ENCODE measurements around the gene C5orf15. TPM values are rescaled to one million over a fixed set of nuclear protein-coding genes. Genes with fewer than 3 reads are reported as not detected.

The C5orf15 gene
- total RNA-seq, 4 donors from 2014 or later, result 26.0 to 64.8 (median 35.4) TPM

DNA sequence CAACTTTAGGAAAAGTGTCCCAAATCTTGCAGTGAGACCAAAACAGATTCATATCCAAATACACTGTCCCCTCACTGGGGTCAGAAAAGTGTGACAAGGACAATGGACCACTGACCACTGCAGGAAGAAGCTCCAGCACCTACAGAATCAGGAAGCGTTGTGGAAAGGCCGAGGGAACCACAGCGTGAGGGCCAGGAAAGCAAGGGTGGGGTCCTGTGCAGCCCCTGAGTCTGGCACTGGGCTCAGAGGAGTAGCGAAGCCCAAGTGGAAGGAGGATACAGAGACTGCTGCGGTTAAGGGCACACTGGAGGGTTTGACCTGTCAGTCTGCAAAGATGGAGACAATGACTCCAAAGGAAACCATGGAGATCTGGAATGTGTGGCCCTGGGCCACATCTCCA, 36.9 kb downstream of the C5orf15 start:
- WGBS, 2 donors, result 91 to 99% methylated on average over 5 of the region's 5 CpGs
- no peak overlapping the region for H3K4me3 ChIP-seq (ENCODE audit: low read depth, poor library complexity, severe bottlenecking)
- DNase-seq (ENCODE audit: low spot score in 2 of 2), result no peak
- intact Hi-C loops (cut with DNase I; ENCODE audit: low total_unique reads), result no loop called here
- TF ChIP-seq POLR2A (IDR thresholded peaks at IDR 0.05), result no peak
- TF ChIP-seq, protein P1, sequence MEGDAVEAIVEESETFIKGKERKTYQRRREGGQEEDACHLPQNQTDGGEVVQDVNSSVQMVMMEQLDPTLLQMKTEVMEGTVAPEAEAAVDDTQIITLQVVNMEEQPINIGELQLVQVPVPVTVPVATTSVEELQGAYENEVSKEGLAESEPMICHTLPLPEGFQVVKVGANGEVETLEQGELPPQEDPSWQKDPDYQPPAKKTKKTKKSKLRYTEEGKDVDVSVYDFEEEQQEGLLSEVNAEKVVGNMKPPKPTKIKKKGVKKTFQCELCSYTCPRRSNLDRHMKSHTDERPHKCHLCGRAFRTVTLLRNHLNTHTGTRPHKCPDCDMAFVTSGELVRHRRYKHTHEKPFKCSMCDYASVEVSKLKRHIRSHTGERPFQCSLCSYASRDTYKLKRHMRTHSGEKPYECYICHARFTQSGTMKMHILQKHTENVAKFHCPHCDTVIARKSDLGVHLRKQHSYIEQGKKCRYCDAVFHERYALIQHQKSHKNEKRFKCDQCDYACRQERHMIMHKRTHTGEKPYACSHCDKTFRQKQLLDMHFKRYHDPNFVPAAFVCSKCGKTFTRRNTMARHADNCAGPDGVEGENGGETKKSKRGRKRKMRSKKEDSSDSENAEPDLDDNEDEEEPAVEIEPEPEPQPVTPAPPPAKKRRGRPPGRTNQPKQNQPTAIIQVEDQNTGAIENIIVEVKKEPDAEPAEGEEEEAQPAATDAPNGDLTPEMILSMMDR (IDR thresholded peaks at IDR 0.05), result no peak

DNA sequence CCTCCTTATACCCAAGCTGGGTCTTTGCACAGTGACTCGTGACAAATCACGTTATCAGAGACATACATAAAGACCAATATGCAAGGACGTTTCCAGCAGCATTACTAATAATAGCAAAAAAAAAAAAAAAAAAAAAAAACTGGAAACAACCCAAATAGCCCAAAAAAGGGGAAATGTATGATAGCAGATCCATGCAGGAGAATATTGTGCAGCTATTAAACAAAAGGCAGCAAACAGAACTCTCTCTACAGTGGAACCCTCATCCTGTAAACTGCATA, 37.7 kb downstream of the C5orf15 start:
- no peak overlapping the region for H3K4me3 ChIP-seq (ENCODE audit: low read depth, poor library complexity, severe bottlenecking)
- intact Hi-C loops (cut with DNase I; ENCODE audit: low total_unique reads), result no loop called here
- WGBS, 2 donors, result 50 to 51% methylated on average over 3 of the region's 3 CpGs
- TF ChIP-seq, protein P1 (IDR thresholded peaks at IDR 0.05), result no peak
- TF ChIP-seq POLR2A (IDR thresholded peaks at IDR 0.05), result no peak
- DNase-seq (ENCODE audit: low spot score in 2 of 2), result no peak

DNA sequence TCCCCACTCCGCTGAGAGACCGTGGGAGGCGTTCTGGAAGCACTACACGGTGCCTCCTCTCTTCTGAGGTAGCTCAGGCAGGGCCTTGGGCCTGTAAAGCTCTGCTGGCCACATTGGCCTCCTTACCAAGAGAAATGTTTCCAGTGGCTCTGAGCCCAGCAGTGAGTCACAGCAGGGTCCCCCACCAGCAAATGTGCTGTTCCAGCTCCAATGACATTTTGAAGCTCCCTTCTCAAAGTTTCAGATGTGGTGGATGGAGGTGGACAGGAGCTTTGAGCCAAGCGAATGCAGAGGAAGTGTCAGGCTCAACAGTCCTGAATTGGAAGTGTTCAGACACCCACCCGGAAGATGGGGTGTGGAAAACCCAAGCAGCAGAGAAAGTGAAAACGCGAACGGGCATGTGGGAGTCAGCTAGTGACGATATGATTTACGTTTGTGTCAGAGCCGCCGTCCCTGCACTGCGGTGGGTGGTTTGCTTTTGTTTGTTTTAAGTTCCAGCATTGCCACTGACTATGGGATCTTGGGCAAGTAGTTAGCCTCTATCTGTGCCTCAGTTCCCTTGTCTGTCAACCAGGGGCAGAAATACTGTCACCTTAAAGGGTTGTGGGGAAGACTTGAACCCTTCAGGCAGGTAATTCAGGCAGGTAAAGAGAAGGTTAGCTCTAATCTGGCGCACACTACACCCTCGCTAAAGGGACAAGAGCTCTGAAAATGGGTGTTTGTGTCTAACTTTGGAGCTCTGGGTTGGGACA, 38.2 kb downstream of the C5orf15 start:
- intact Hi-C loops (cut with DNase I; ENCODE audit: low total_unique reads), result no loop called here
- DNase-seq (ENCODE audit: low spot score in 2 of 2), result no peak
- WGBS, 2 donors, result 55 to 58% methylated on average over 16 of the region's 16 CpGs
- TF ChIP-seq, protein P1 (IDR thresholded peaks at IDR 0.05), result no peak
- no peak for TF ChIP-seq POLR2A (IDR thresholded peaks at IDR 0.05)
- H3K4me3 ChIP-seq (ENCODE audit: low read depth, poor library complexity, severe bottlenecking), result no peak overlapping the region

DNA sequence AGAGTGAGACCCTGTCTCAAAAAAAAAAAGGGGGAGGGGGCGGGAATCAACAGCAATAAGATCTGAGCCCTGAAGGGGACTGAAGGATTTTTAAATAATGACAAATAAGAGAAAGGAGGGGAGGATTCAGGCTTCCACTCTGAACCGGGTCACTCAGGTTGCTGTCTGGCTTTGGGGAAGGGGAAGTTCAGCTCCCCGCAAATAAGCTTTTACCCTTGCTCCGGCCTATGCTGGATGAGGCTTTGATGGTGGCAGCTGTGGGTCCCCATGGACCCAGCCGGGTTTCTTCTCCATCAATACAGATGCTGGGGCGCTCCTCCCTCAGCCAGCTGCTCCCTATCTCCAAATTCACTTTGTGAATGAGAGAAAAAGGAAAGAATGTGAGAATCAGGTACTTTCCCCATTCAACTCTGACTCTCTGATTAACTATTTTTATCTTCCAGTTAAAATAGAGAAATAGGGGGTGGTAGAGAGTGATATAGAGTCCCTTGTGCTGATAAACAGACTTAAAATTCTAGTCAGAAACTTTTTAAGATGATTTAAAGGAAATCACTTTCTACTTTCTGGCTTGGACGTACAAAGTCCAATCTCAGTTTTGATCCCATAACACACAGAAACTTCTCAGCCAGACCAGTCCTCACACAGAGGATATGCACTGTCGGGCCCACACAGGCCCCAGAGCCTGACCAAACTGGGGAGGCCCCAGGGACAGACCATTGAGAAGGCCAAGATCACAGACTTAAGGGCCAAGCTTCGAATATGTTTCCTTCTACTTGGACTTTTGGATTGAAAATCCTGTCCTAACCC, 39.6 kb downstream of the C5orf15 start:
- 82 to 87% methylated on average over 9 of the region's 9 CpGs for WGBS, 2 donors

DNA sequence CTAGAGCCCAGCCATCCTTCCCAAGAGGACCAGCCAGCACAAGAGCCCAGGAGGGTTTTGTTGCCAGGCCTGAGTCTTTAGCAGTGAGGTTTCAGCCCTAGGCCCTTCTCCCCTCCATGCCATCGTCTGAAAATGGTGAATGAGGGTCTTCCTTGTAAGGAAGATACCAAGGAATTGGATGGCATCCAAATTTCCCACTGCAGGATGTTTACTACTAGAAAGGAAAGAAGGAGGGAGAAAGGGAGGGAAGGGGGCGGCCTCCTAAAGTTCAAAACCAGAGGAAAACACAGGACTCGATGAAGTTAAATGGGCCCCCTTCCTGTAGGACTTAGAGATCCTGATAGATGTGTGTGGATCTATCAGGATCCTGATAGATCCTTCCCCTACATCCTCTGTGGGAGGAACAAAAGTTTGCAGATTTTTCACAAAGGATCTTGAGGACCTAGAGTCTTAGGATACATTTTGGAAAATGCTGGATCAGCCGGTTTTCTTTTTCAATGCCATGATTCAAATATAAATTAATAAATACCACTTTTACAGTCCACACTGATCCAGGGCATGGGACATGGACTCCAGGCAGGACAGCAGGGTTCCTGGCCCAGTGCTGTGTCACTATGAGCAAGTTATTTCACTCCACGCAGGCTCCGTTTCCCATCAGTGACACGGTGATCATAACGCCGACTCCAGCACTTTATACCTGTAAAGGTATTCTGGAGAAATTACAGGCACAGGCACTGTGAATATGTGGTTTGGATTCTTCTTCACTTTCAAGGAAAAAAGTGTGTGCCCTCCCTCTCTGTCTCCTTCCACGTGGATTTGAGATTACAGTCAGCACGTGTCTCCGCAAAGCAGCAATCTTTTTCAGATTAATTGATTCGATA, 40.9 kb downstream of the C5orf15 start:
- intact Hi-C loops (cut with DNase I; ENCODE audit: low total_unique reads), result no loop called here
- no peak overlapping the region for H3K4me3 ChIP-seq (ENCODE audit: low read depth, poor library complexity, severe bottlenecking)
- TF ChIP-seq, protein P1 (IDR thresholded peaks at IDR 0.05), result no peak
- TF ChIP-seq POLR2A (IDR thresholded peaks at IDR 0.05), result no peak

More for the DNA sequence above, 39.6 kb downstream of the C5orf15 start:
- no peak for DNase-seq (ENCODE audit: low spot score in 2 of 2)
- H3K4me3 ChIP-seq (ENCODE audit: low read depth, poor library complexity, severe bottlenecking), result no peak overlapping the region
- no peak for TF ChIP-seq POLR2A (IDR thresholded peaks at IDR 0.05)
- TF ChIP-seq, protein P1 (IDR thresholded peaks at IDR 0.05), result no peak
- intact Hi-C loops (cut with DNase I; ENCODE audit: low total_unique reads), result no loop called here

More for the DNA sequence above, 40.9 kb downstream of the C5orf15 start:
- 79 to 83% methylated on average over 13 of the region's 13 CpGs for WGBS, 2 donors
- DNase-seq (ENCODE audit: low spot score in 2 of 2), result no peak

Data from lower leg skin (tissue), 4 donors.